ENCODE data around the gene EVA1C.

DNA sequence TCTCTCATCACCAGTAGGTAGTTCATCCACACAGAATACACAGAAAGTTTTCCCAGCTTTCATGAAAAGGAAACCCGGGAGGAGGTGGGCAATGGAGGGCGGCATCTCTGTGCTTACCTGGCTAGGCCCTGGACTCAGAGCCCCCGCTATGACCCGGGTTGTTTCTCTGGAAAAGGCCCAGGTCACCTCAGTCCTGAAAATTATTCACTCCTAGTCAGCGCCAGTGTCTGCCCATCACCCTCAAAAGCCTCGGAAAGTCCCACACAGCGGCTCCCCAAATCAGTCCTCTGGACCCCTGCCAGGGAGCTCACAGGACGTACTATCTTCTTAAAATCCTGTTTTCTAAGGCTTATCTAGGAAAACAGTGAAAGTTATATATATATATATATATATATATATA, 121.6 kb downstream of the EVA1C start:
- TF ChIP-seq YY1 (IDR thresholded peaks at IDR 0.05; ENCODE audit: insufficient read depth, insufficient read length): no peak
- TF ChIP-seq ZNF274 (IDR thresholded peaks at IDR 0.05; ENCODE audit: low read depth, low read length): no peak
